HepG2 (cell line): ENCODE measurements around the gene WFDC13. TPM values are rescaled to one million over a fixed set of nuclear protein-coding genes. Genes with fewer than 3 reads are reported as not detected.

Source experiments
- ATAC-seq: fragments of 200-7000 bp; cut with Tn5 transposase; 3 replicates; pipeline ENCODE4 v1.9.1; 2020; ENCODE audit warnings: mild to moderate bottlenecking, moderate library complexity
- BruUV-seq: library from RNA; stranded (reverse); fragments of 400-500 nt; replicated peaks from 2 replicates; lab custom pipeline; 2021; lab: Mats Ljungman, UMichigan
- CTCF ChIA-PET: fragments of 300-600 bp; formaldehyde crosslinking; extraction: SDS; loops from one replicate; lab custom pipeline; 2021; ENCODE audit warnings: low total read pairs, inconsistent platforms, low intra/inter-chr PET ratio; lab: Yijun Ruan, JAX
- POLR2A ChIA-PET: fragments of 350-600 bp; sonication (Branson Sonifier 250); formaldehyde crosslinking; loops from one replicate; lab custom pipeline; 2020; ENCODE audit warnings: antibody characterized with exemption, inconsistent platforms; lab: Yijun Ruan, JAX
- DNase-seq: peaks from one replicate; pipeline ENCODE4 v3.0.0-alpha.2; 2015; ENCODE audit warnings: low spot score
- FAIRE-seq: peaks from 3 replicates; lab custom pipeline; 2011; peaks lifted over from hg19 to GRCh38; lab: Jason Lieb, UNC
- H2AFZ ChIP-seq: one replicate; pipeline ENCODE4 v1.6.1; 2011; ENCODE audit warnings: low read length, inconsistent platforms
- H3K27ac ChIP-seq: fragments of 300-600 bp; 3 replicates; pipeline ENCODE4 v1.8.0; 2011; ENCODE audit warnings: mixed run types, mild to moderate bottlenecking, mixed read lengths, low read length, inconsistent platforms; ENCODE audit not compliant: insufficient read depth; ENCODE audit errors: extremely low read length
- H3K27me3 ChIP-seq, 2 experiments: fragments of 200-600 bp in 1 of 2; 2 replicates in 1 of 2; 3 replicates in 1 of 2; pipeline versions ENCODE4 v1.6.0 to v1.8.0; 2011; ENCODE audit warnings: low read length in 2 of 2, mild to moderate bottlenecking in 2 of 2, moderate library complexity in 2 of 2, inconsistent platforms in 1 of 2; ENCODE audit not compliant: insufficient read depth in 2 of 2, control insufficient read depth in 1 of 2
- H3K36me3 ChIP-seq, 2 experiments: fragments of 200-600 bp in 1 of 2; replicated peaks in 1 of 2; 2 replicates in 1 of 2; 3 replicates in 1 of 2; pipeline versions ENCODE4 v1.5.1 to v1.8.0; 2011; ENCODE audit warnings: low read length in 2 of 2, inconsistent platforms in 1 of 2; ENCODE audit not compliant: insufficient read depth in 2 of 2, control insufficient read depth in 1 of 2
- H3K4me1 ChIP-seq: 2 replicates; pipeline ENCODE4 v1.5.1; 2012; ENCODE audit warnings: low read length, inconsistent platforms; ENCODE audit not compliant: insufficient read depth
- H3K4me2 ChIP-seq: 2 replicates; pipeline ENCODE4 v1.6.0; 2011; ENCODE audit warnings: low read depth, low read length, inconsistent platforms
- H3K4me3 ChIP-seq, 3 experiments: fragments of 200-600 bp in 1 of 3; sonication (generic), shearing (Covaris generic) in 1 of 3; replicated peaks in 1 of 3; 2 replicates each; pipeline ENCODE4 v1.5.1; 2011 to 2016; ENCODE audit warnings: low read length in 3 of 3, inconsistent platforms in 2 of 3, low read depth in 2 of 3, mild to moderate bottlenecking in 2 of 3, control low read depth in 1 of 3, mixed read lengths in 1 of 3; ENCODE audit not compliant: insufficient read depth in 1 of 3
- H3K79me2 ChIP-seq: one replicate; pipeline ENCODE4 v1.6.1; 2011; ENCODE audit warnings: low read length, inconsistent platforms; ENCODE audit not compliant: insufficient read depth
- H3K9ac ChIP-seq: 2 replicates; pipeline ENCODE4 v1.6.0; 2011; ENCODE audit warnings: mild to moderate bottlenecking, low read depth, low read length, inconsistent platforms; ENCODE audit not compliant: insufficient read depth
- H3K9me3 ChIP-seq: 2 replicates; pipeline ENCODE4 v1.5.1; 2012; ENCODE audit warnings: mild to moderate bottlenecking, low read length
- H4K20me1 ChIP-seq: 2 replicates; pipeline ENCODE4 v1.6.0; 2011; ENCODE audit warnings: inconsistent platforms, mild to moderate bottlenecking, low read length, moderate library complexity; ENCODE audit not compliant: insufficient read depth
- ETS1 ChIP-seq: sonication (generic); formaldehyde crosslinking; IDR thresholded peaks from 2 replicates; pipeline ENCODE4 v1.4.0; 2020; ENCODE audit warnings: missing genetic modification reagents
- HDAC1 ChIP-seq: sonication (generic); formaldehyde crosslinking; IDR thresholded peaks from 2 replicates; pipeline ENCODE4 v1.5.1; 2020; ENCODE audit warnings: mild to moderate bottlenecking, missing genetic modification reagents
- POGZ ChIP-seq: sonication (generic); formaldehyde crosslinking; IDR thresholded peaks from 2 replicates; pipeline ENCODE4 v1.4.0; 2020; ENCODE audit warnings: mild to moderate bottlenecking, missing genetic modification reagents
- ZNF264 ChIP-seq: sonication (generic); formaldehyde crosslinking; IDR thresholded peaks from 2 replicates; pipeline ENCODE4 v1.4.0; 2020; ENCODE audit warnings: missing genetic modification reagents
- ZNF724P ChIP-seq: sonication (generic); formaldehyde crosslinking; IDR thresholded peaks from 2 replicates; pipeline ENCODE4 v1.8.0; 2022; ENCODE audit warnings: missing genetic modification reagents, borderline replicate concordance
- whole genome bisulfite sequencing: methylation state at CpG from one replicate; pipeline ENCODE4 v1.1.6; 2017; ENCODE audit warnings: low lambda C conversion rate; 5-methylcytosine and 5-hydroxymethylcytosine counted together
- in situ Hi-C: cut with HindIII; loops from 2 replicates; pipeline ENCODE4 v1.10.0; 2017; ENCODE audit warnings: low pct_unique_long_range_greater_than_20kb; ENCODE audit not compliant: extremely low pct_ligation_motif_present
- intact Hi-C: fragments of 100-400 bp; cut with micrococcal nuclease; formaldehyde crosslinking; loops from one replicate; pipeline ENCODE4 v1.10.0; 2022; ENCODE audit not compliant: unreplicated experiment
- polyA plus RNA-seq, 8 experiments: library from polyadenylated mRNA; depleted of rRNA in 3 of 8; stranded (reverse) in 7 of 8; unstranded in 1 of 8; fragments of >200 nt; fragmentation: Illumina TruSeq in 4 of 8; extraction: Trizol in 4 of 8; gene quantifications; 2 replicates each; pipeline versions ENCODE4 v1.2.1 to v1.2.3, GENCODE V29; 2011 to 2016; ENCODE audit warnings: low read depth in 4 of 8, missing spikeins in 1 of 8, mixed read lengths in 1 of 8; ENCODE audit not compliant: insufficient read depth in 1 of 8
- total RNA-seq, 5 experiments: library from RNA; depleted of rRNA; stranded (reverse); fragments of >200 nt; fragmentation: Illumina TruSeq; extraction: Trizol; gene quantifications; 2 replicates each; pipeline ENCODE4 v1.2.3, GENCODE V29; 2016; ENCODE audit warnings: low read depth in 1 of 5

The WFDC13 gene
- total and polyA plus RNA-seq, 2 of the 13 experiments (the other 11 are each of a cell fraction or from before 2014, with no cell fraction given), result not detected

GRCh38 chr20:45695496-45695895, 6.3 kb upstream of the WFDC13 start:
- Histone ChIP-seq H3K9me3 (no peaks in the 10 kb centered on the region), H3K4me3 (no peak overlapping the region), H3K4me2 (no peak overlapping the region), H3K79me2 (no peaks in the 10 kb centered on the region), H3K9ac (no peak overlapping the region), H2AFZ (no peak overlapping the region), H4K20me1 (no peaks in the 10 kb centered on the region), H3K4me1 (0 out of 2 replicates have a peak, but pooled peaks cover 8% of the 10 kb centered on the region), H3K27me3 (peaks cover 0 to 3% of the 10 kb centered on the region in 2 experiments; a peak in 1 of 5 replicates), H3K36me3 (no peaks in the 10 kb centered on the region), H3K27ac (no peak overlapping the region)
- no peak for ATAC-seq
- POLR2A ChIA-PET, result no interaction called here
- TF ChIP-seq ZNF724P (CRISPR knock-in tag) (no peak), ETS1 (CRISPR knock-in tag) (no peak), HDAC1 (CRISPR knock-in tag) (no peak)
- intact Hi-C loops (no loop called here), in situ Hi-C loops (no loop called here)
- CTCF ChIA-PET, result no interaction called here
- WGBS, result 35% methylated on average over 2 of the region's 2 CpGs
- FAIRE-seq, result no peak
- BruUV-seq, result no TSS peak
- no peak for DNase-seq

DNA sequence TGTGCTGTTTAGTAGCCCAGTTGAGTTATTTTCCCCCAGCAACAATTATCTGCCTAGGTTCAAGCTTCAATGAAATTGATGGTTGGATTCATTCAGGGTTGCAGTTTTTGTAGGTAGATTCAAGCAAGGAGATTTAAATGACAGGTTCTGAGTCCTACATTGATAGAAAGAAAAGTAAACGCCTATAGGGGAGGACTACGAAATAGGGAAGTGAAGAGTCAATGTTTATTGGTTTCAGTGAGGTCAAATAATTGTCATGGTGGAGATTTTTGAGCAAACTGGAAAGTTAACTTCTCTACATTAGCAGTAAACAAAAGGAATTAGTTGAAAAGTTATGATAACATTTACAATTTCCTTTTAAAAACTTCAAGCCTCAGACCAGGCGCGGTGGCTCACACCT, 734 bp upstream of the WFDC13 start:
- in situ Hi-C loops (no loop called here), intact Hi-C loops (no loop called here)
- Histone ChIP-seq H3K79me2 (no peaks in the 10 kb centered on the region), H3K27ac (no peak overlapping the region), H3K9me3 (no peaks in the 10 kb centered on the region), H3K9ac (no peak overlapping the region), H3K4me1 (0 out of 2 replicates have a peak, but pooled peaks cover 8% of the 10 kb centered on the region), H4K20me1 (no peaks in the 10 kb centered on the region), H3K36me3 (no peaks in the 10 kb centered on the region), H2AFZ (no peak overlapping the region), H3K4me3 (no peak overlapping the region), H3K4me2 (no peak overlapping the region), H3K27me3 (peaks cover 0 to 15% of the 10 kb centered on the region in 2 experiments; a peak in 2 of 5 replicates)
- ChIA-PET POLR2A (no interaction called here), CTCF (no interaction called here)
- no peak for TF ChIP-seq ZNF264 (CRISPR knock-in tag)
- TF ChIP-seq POGZ, result no peak
- 12% methylated on average over 4 of the region's 4 CpGs for WGBS
- FAIRE-seq, result no peak
- ATAC-seq, result no peak
- no peak for DNase-seq
- no TSS peak for BruUV-seq
